ENCODE results near the gene TLE1.
A peak's percentile ranks its signal among the peaks of the same experiment; 100 is the strongest.

TLE1 gene

DNA sequence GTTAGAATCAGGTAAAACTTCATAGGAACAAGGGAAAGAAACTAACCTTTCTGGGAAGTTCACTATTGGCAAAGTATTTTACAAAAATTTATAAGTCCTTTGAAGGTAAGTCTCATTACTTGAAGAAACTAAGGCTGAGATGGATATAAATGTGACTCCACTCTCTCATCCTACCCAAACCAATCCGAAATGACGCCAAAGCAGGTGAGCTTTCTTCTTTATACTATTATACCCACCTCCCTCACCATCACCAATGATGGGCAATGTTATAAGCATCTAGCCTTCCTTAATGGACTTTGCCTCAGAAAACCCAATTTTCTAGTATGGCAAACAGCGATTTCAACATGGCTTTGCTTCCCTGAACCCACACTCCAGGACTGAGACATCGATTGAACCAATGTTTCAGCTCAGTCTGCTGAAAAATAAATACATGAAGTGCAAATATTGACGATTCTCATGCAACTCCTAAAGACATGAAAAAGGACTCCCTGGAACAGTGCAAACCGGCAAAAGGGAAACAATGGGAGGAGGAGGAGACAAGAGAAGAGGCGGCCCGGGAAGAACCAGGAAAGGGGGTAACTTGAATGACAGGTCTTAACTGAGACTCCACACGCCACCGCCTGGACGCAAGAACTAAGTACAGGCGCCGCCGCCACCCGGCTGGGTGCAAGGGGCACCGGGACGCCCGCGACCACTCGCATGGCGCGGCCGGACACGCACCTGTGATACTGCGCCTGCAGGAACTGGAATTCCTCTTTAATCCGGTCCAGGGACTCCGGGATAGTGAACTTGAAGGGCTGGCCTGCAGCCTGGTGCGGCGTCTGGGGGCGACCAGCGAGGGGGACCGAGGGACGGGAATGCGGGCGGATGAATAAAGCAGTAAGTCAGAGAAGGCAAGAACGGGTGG, 2.5 kb downstream of the TLE1 start:
- peak; percentile 76 for DNase-seq

DNA sequence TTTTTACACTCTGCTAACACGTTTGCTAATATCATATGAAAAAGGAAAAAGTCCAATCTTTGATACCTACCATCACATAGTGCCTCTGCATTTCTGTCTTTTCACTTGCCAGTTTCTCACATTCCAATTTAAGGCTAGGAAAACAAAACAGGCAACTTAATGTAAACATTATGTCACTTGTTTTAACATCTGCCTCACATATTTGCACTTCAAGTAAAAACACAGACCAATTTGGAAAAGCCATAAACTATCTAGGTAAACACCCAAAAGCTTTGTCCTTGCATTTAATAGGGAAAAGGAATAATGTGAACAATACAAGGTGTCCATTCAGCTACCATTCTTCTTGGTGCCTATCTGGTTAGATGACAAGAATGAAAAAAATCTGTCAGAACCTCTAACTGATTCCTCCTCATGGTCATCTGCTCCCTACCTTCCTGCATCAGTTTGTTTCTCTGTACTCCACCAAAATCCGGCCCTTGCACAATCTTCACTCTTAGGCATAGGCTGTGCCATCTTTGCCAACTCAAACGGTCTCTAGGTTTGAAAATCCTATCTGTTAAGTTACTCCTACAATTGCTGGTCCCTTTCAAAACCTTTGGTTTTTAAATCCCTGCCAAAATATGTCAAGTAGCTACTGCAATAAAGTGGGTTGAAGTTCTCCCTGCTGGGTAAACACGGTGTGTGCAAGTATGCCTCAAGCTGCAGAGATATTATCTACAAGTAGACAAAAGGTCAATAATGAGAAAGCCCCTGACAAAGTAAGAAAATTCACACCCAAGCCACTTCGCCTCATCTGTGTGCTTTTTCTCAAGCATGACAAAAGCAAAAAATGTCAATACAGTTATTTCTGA, 3.4 kb downstream of the TLE1 start:
- DNase-seq, result peak; percentile 58

DNA sequence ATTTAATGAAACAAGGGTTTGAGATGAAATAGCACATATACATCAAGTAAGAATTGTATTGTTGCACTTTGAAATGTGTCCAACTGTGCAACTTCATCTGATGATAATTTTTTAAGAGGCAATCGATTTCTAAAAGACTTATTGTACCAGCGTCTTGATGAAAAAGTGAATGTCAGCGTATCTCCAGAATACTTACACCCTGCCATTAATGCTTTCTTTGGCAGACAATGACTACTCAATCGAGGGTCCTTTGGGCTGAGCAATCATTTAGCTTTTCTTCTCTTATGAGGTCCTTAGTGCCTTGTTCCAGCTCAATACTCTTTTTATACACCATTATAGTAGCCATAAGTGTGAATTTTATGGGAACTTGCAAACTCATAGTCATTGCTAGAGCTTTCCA, 4.7 kb downstream of the TLE1 start:
- no peak for DNase-seq

DNA sequence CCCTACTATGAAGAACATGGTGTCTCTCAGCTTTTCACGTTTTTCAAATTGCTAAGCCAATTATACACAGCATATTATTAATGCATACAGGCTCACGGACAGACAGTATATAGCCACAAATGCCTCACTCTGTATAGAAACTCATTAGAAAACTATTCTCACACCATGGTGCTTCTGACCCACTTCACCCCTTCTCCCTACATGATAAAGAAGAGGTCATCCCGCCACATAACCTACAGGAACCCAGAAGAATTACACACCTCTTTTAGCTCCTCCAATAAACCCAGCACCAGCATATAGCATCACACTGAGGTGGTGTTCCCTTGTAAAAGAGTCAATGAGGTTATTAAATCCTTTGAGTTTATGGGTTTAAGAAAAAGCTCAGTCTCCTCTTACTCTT, 5.6 kb downstream of the TLE1 start:
- no peak for DNase-seq

DNA sequence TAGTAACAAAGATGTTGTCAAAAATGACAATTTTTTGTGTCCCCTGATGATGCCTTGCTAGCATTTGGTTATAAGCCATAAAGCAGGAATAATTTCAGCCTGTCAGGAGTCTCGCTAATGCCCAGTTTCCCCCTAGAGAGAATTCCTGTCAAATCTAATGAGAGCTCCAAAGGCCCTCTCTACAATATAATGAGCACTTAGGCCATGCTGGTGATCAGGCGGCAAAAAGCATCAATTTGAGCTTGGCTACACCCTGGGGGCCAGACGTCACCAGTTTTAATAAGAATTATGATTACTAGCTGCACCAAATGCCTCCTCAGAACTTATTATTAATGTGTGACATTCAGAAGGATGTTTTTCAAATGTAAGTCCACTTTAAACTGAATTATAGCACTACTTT, 6.1 kb downstream of the TLE1 start:
- DNase-seq, result no peak

DNA sequence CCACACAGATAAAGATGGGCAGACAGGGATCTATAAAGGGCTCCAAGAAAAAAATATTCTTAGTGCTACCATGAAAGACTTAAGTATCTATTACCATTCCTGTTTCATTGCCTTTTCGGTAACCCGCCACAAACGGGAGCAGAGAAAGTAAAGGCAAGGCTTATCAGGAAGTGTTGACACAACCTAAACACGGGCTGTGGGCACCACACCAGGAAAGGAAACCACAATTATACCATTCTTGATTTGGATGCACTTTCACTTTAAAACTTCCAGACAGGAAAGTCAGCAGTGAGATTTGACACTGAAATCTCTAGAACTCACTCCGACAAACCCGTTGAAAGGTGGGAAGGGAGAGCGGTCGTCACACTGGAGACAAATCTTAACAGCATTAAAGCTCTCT, 6.5 kb downstream of the TLE1 start:
- DNase-seq, result no peak

DNA sequence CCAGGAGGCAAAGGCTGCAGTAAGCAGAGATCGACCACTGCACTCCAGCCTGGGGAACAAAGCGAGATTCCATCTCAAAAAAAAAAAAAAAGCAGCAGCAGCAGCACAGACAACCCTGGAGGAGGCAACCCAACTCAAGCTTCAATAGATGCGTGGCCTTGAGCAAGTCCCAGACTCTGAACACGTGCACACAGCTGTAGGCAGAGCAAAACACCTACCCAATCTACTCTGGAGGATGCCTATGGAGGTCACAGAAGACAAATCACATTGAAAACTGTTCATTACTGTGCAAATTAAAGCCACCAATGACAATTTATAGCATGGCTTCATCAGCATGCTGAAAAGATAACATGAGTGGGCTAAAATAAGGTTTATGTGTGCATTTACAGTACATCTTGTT, 7.2 kb downstream of the TLE1 start:
- DNase-seq, result no peak

DNA sequence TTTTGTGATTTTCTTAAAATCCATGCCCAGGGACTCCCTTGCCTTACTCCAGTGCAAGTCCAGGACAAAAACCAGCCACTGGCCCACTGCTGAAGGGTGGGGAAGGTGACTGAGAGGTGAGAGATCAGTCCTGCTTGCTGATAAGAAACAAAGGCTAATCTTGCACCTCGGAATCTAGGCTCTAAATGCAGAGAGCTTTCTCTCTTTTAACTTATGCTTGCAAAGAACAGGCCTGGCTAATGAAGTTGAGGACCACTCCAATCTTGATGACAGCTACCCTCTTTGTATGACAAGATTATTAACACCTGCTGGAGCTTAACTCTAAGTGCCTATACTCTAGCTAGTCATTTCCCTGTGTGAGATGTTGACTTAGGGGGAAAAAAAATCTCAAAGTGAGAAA, 8.8 kb downstream of the TLE1 start:
- DNase-seq, result no peak

DNA sequence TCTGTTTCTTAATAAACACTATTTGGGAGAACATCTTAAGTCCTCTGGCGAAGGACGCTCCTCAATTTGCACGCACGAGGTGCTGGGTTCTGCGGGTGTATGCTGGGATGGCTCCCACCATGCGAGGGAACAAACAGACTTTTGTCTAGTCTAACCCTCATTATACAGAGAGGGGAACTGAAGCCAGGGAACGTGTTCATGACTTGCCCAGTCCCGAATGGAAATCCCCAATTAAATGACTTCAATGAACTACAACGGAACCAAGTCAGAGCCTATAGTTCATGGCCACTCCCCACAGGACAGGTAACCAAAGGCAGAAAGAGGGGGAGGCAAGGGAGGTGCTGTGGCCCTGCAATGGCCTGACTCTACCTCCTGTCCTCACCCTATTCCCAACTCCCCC, 9.3 kb downstream of the TLE1 start:
- no peak for DNase-seq

DNA sequence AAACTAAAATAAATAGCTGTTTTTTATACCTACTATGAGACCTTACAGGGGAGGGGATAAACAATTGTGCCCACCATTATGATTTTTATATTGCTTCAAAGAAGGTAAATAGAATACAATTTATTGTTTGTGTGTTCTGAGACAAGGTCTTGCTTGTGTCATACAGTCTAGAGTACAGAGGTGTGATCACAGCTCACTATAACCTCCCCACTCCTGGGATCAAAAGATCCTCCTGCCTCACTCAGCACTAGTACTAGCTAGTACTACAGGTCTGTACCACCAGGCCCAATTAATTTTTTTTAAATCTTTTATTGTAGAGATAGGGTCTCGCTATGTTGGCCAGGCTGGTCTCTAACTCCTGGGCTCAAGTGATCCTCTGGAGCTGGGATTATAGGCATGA, 11.3 kb downstream of the TLE1 start:
- DNase-seq, result no peak

DNA sequence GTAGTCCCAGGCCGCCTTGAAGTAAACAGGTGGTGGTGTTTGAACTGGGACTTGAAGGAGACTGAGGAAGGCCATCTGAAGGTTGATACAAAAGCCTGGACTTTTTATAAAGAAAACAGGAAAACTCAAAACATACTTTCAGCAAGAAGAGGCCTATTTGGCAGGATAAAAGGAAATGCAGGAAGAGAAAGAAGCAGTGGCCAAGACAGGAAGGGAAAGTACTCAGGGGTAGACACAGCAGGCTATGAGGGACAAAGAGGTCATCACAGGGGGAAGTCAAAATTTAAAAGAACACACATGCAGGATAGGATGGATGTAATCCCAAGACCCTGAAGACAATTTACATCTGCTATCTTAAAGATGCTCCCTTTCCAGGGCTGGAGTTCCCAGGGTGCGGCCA, 13.0 kb downstream of the TLE1 start:
- DNase-seq, result no peak

DNA sequence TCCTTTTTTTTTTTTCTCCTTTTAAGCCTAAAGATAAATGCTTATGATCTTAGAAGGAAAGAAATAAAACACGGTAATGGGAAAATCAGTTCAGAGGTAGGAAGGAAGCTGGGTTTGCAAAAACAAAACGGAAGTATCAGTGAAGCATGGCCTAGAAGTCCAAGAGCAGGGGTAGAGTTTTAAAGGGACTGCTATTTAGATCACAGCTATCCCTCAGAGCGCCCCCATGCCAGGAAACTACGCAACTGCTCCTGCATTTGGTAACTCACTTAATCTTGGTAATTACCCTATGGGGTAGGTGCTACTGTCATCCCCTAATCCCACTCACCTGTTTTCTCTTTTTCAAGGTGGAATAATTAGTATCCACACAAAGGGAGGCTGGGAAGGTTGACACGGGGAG, 16.0 kb downstream of the TLE1 start:
- no peak for DNase-seq

DNA sequence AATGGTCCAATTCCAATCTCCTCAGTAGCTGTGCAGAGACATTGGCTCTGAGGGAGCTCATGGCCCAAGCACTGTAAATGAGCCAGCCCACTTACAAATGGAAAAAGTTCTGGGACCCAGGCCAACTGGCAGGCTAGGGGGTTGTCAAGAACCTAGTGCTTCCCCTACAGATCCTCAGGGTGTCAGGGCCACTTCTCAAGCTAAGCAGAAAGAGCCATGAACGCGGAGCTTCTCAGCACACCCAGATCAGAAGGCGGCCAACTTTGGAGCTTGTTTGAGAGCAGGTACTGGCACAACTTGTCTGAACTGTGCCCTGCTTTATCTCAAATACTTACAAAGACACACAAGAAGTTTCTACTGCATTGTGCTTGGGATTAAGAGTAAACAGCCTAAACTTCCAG, 17.5 kb downstream of the TLE1 start:
- peak; percentile 84 for DNase-seq

DNA sequence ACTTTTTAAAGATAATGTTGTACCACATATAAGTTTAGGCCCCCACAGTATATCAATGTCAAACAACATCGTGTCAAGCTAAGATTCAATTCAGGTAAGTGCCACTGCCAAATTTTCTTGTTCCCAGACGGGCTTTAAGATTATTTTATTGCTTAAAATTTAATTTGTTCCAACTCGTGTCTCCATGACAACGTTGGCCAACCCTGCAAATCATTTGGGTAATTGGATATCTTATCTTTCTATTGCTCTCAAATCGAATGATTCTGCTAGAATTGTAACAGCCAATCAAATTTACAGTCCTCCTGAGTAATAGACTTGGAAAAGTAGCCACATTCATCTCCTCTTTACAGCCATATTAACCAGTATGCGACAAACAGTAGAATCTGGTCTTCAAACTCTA, 19.5 kb downstream of the TLE1 start:
- no peak for DNase-seq

DNA sequence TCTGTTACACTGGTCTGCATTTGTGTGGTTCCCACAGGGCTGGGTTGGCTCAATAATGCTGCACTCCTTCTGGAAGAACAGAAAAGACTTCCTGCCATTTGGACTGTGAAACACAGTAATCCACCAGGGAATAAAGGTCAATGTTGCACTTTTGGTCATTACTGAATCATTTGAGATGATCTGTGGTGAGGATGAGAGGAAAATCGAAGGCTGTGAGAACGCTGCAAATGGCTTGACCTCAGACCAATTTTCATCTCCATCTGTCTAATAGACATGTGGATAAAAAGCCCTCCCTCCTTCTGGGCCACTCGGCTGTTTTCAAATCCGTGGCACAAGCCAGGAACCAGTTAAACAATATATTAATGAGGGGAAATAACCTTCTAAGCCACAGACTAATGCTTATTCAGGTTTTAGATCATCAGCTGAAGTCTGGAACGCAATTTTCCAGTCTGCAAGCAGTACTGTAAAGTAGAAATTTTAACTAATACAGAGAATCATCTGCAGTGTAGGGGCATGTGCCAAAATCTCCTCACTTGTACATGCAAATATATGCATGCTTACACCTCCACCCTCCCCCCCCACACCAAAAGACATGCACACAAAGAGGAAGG, 20.2 kb downstream of the TLE1 start:
- peak; percentile 20 for DNase-seq

DNA sequence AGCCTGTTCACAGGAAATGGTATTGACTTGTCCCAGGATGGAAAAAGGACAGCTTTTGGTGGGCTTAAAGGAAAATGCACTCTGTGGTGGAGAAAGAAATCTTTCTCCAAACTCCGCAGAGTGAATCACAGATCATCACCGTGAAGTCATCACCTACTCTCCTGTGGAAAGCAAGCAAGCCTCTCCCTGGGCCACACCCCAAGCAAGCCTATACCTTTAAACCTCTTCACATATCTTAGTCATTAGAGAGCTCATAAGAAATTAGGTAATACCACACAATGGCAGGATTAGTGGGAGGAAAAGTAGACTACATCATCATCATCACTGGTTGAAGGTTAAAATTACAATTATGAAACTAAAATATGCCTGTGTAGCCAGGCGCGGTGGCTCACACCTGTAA, 23.2 kb downstream of the TLE1 start:
- DNase-seq, result no peak

DNA sequence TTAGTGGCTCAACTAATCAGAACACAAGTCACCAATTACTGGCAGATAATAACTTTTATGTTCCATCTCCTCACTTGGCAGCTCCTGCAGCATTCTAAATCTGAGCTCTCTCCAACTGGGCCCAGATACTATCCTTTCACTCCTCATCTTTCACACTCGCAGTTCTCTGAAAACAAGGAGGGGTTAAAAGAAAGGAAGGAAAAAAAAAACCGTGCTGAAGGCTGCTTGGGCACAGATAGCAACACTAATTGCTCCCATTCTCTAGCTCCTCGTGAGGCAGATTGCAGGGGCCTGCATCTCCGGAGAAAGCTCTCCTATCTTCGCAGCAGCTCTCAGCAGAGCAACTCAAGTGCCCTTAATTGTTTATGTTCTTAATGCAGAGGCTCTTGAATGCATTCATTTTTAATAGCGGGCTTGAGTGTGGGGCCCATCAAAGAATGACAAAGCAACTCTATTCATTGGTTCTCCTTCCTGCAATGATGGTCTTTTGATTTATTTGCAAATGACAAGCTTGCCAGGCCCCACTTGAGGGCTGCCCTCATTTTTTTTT, 23.9 kb downstream of the TLE1 start:
- no peak for DNase-seq

DNA sequence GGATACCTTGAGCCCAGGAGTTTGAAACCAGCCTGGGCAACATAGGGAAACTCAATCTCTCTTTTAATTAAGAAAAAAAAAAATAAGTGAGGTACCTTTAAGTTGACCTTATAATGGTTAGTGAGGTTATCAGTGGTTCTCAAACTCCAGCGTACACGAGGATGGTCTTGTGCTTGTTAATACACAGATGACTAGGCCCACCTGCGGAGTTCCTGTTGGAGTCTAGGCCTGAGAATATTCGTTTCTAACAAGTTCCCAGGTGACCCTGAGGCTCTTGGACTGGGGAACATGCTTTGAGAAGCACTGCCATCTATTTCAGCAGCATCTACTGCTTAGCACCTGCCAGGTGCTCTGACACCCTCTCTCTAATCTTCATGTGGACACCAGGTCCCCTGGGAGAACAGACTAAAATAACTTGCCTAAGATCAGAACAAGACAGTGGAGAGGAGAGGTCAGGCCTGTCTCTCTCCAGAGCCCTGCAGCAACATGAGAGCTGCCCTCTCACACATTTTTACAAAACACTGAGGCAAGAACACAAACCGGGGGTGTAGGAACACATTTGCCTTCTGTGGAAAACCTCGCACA, 24.6 kb downstream of the TLE1 start:
- no peak for DNase-seq

DNA sequence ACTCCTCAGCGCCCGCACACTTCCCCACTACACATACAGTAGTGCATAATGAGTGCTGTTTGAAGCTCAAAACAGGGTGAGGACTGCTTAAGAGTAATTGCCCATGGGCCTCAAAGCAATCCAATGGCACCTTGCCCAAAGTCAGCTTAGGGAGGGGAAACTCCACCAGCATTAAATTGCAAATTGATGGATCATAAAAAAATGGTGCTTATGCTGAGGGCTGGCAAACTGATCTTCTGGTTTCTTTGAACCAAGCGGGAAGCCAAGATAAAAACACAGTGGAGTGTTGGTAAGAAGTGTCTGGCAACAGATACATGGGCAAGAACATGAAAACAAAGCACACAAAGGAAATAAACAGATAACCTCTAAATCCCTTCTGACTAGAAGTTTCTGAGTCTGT, 28.0 kb downstream of the TLE1 start:
- DNase-seq, result no peak

DNA sequence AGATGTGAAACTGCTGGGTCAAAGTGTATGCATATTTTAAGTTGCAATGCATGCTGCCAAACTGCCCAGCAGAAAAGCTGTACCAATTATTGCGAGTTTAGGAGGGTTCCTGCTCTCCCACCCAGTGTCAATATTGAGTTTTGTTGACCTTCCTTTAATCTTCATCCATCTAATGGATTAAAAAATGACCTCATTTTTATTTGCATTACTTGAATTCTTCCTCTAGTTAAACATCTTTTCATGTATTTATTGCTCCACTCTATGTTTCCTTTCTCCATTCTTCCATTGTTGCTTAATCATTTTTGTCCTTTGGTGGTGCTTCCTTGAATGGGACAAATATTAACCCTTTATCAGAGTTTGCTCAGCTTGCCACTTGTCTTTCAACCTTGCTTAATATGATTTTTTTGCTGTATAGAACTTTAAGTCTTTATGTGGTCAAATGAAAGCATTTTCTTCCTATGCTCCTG, 32.4 kb downstream of the TLE1 start:
- DNase-seq, result no peak

DNA sequence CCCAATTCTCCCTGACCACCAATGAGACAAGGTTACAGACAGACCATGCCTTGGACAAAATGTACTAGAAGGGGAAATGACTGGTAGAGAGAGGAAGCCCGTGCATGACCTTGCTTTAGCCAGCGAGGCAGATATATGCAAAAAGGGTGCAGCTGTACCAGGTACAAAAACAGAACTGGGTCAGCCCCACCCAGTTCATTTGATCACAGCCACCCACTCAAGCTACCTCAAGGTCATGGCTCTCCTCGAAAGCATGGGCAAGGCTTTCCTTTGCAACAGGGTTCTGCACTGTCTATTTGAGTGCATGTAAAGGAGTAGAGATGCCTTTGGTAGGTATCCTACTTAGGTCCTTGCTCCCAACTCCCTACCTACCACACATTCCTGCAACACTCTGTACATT, 33.3 kb downstream of the TLE1 start:
- DNase-seq, result no peak

DNA sequence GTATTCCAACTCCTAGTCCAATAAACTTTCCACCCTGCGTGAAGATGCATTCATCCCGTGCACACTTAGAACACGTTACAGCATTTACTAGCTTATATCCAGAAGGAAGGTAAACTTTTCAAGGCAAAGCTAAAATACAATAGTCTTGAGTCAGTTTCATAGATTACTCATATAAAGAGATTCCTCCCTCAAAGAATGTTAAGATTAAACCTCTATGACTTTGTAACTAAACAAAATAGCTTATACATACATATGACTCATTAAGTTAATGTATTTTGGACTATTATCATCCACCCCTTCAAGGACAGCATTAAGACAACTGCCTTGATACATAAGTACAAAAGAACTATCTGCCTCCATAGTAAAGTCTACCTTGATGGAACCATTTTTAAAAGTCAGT, 36.1 kb downstream of the TLE1 start:
- DNase-seq, result peak; percentile 57

All from fibroblast of upper back skin (primary cell).